Endothelial cell (in vitro differentiated cells): ENCODE data around the gene ACKR4. TPM values are rescaled to one million over a fixed set of nuclear protein-coding genes. Genes with fewer than 3 reads are reported as not detected.

Source experiments
- DNase-seq: peaks from one replicate; pipeline ENCODE4 v3.0.0; 2021; ENCODE audit warnings: low spot score
- H3K27ac Mint-ChIP-seq: one replicate; pipeline ENCODE4 v1.8.0; 2021; ENCODE audit warnings: mixed read lengths, inconsistent platforms; ENCODE audit not compliant: unreplicated experiment
- H3K27me3 Mint-ChIP-seq: one replicate; pipeline ENCODE4 v1.8.0; 2021; ENCODE audit warnings: mild to moderate bottlenecking, moderate library complexity, mixed read lengths, inconsistent platforms; ENCODE audit not compliant: unreplicated experiment
- H3K36me3 Mint-ChIP-seq: one replicate; pipeline ENCODE4 v1.8.0; 2021; ENCODE audit warnings: mild to moderate bottlenecking, low read depth, mixed read lengths, inconsistent platforms; ENCODE audit not compliant: unreplicated experiment
- H3K4me1 Mint-ChIP-seq: one replicate; pipeline ENCODE4 v1.8.0; 2021; ENCODE audit warnings: mild to moderate bottlenecking, mixed read lengths, inconsistent platforms; ENCODE audit not compliant: unreplicated experiment
- H3K4me3 Mint-ChIP-seq: one replicate; pipeline ENCODE4 v1.8.0; 2021; ENCODE audit warnings: mild to moderate bottlenecking, mixed read lengths, inconsistent platforms; ENCODE audit not compliant: unreplicated experiment
- H3K9me3 Mint-ChIP-seq: one replicate; pipeline ENCODE4 v1.8.0; 2021; ENCODE audit warnings: mixed read lengths, inconsistent platforms; ENCODE audit not compliant: unreplicated experiment
- total RNA-seq: library from RNA; stranded (reverse); fragmentation: NEBNext Ultra II Directional; extraction: Animal tissue kit (Norgen Biotek cat#: 25700); gene quantifications from one replicate; pipeline ENCODE4 v1.2.1, GENCODE V29; 2021; ENCODE audit not compliant: unreplicated experiment
- TF ChIP-seq, protein P1 (sequence below): fragments of 200-600 bp; sonication (generic); IDR thresholded peaks from one replicate; pipeline ENCODE4 v1.5.0; 2021; ENCODE audit warnings: antibody characterized with exemption; ENCODE audit not compliant: unreplicated experiment

Gene ACKR4
- total RNA-seq, 1 donor from 2014 or later, result not detected

GRCh38 chr3:132593947-132594323 is 3.1 kb upstream of the ACKR4 start:
- peaks cover 14% of the 10 kb centered on the region for H3K36me3 Mint-ChIP-seq

DNA sequence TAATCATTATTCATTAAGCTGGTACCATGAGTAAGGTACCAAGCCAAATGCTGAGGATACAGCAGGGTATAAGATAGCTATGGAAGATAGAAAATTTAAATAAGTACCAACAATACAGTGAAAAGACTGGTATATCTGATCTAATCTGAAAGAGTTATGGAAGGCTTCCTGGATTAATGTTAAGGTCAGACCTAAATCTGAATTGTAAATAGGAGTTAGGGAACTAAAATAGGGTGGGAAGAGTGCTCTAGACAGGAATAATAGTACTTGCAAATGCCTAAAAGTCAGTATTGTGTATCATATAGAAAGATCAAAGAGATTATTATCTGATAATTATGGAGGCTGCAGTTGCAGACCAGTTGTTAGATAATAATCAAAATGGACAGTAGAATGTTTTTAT is 2.6 kb upstream of the ACKR4 start:
- Mint-ChIP-seq H3K4me1 (peaks cover 5% of the 10 kb centered on the region), H3K9me3 (no peaks in the 10 kb centered on the region), H3K27me3 (no peaks in the 10 kb centered on the region), H3K27ac (no peak overlapping the region), H3K36me3 (peaks cover 14% of the 10 kb centered on the region), H3K4me3 (no peak overlapping the region)
- TF ChIP-seq, protein P1, sequence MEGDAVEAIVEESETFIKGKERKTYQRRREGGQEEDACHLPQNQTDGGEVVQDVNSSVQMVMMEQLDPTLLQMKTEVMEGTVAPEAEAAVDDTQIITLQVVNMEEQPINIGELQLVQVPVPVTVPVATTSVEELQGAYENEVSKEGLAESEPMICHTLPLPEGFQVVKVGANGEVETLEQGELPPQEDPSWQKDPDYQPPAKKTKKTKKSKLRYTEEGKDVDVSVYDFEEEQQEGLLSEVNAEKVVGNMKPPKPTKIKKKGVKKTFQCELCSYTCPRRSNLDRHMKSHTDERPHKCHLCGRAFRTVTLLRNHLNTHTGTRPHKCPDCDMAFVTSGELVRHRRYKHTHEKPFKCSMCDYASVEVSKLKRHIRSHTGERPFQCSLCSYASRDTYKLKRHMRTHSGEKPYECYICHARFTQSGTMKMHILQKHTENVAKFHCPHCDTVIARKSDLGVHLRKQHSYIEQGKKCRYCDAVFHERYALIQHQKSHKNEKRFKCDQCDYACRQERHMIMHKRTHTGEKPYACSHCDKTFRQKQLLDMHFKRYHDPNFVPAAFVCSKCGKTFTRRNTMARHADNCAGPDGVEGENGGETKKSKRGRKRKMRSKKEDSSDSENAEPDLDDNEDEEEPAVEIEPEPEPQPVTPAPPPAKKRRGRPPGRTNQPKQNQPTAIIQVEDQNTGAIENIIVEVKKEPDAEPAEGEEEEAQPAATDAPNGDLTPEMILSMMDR, result no peak
- no peak for DNase-seq

More at GRCh38 chr3:132593947-132594323, 3.1 kb upstream of the ACKR4 start:
- TF ChIP-seq, protein P1, result no peak
- no peak for DNase-seq
- peaks cover 5% of the 10 kb centered on the region for H3K4me1 Mint-ChIP-seq
- no peaks in the 10 kb centered on the region for H3K27me3 Mint-ChIP-seq
- no peaks in the 10 kb centered on the region for H3K9me3 Mint-ChIP-seq
- no peak overlapping the region for H3K27ac Mint-ChIP-seq
- no peak overlapping the region for H3K4me3 Mint-ChIP-seq

DNA sequence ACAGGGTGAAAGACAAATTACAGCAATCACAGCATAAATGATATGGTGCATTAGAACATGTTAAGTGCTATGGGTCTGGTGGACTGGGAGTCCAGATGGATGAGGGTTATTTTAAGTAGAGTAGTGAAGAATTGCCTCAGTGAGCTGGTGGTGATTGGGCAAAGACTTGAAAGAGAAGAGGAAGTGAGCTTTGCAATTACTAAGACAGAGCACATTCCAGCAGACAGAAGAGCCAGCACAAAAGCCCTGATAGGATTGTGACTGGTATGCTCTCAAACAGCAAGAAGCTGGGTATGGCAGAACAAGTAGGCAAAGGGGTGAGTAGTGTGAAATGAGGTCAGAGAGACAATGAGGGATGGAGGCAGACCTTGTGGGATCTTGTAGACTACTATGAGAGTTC is 2.1 kb upstream of the ACKR4 start:
- Mint-ChIP-seq H3K4me1 (peaks cover 5% of the 10 kb centered on the region), H3K9me3 (no peaks in the 10 kb centered on the region), H3K27ac (no peak overlapping the region), H3K4me3 (no peak overlapping the region), H3K27me3 (no peaks in the 10 kb centered on the region), H3K36me3 (peaks cover 14% of the 10 kb centered on the region)
- DNase-seq, result no peak
- TF ChIP-seq, protein P1, result no peak

- H3K27ac Mint-ChIP-seq, result no peak overlapping the region
- no peak overlapping the region for H3K4me3 Mint-ChIP-seq
- TF ChIP-seq, protein P1, result no peak
- no peaks in the 10 kb centered on the region for H3K27me3 Mint-ChIP-seq
- H3K4me1 Mint-ChIP-seq, result peaks cover 5% of the 10 kb centered on the region
- H3K9me3 Mint-ChIP-seq, result no peaks in the 10 kb centered on the region
- DNase-seq, result no peak
- peaks cover 5% of the 10 kb centered on the region for H3K36me3 Mint-ChIP-seq
Observed at GRCh38 chr3:132596326-132596725, 744 bp upstream of the ACKR4 start.

DNA sequence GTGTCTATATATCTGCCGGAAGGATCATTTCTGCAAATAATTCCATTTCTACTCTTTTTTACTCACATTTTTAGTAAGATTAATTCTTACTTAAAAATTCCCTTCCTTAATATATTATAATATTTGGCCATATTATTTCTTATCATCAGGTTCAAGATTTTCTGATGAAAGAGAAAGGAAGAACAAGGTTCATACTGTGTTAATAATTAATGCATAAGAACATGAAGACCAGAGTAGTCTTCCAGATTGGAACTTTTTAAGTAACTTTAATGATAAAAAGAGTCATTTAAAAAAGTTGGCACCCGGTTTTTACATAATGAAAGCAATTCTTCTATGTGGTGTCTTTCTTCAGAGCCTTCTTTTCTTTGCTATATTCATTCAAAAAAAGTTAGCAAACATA is 590 bp downstream of the ACKR4 start:
- Mint-ChIP-seq H3K27me3 (no peaks in the 10 kb centered on the region), H3K4me1 (peaks cover 5% of the 10 kb centered on the region), H3K9me3 (no peaks in the 10 kb centered on the region), H3K27ac (no peak overlapping the region), H3K4me3 (no peak overlapping the region), H3K36me3 (peaks cover 5% of the 10 kb centered on the region)
- DNase-seq, result no peak
- TF ChIP-seq, protein P1, result no peak
